Neural cell (in vitro differentiated cells): ENCODE results near the gene CLCNKA. TPM values are rescaled to one million over a fixed set of nuclear protein-coding genes. Genes with fewer than 3 reads are reported as not detected.

Source experiments
- H2AFZ ChIP-seq: fragments of 200-600, 300-800 bp; sonication (generic), shearing (Covaris generic); 2 replicates; pipeline ENCODE4 v1.6.0; 2014; ENCODE audit warnings: low read depth, mild to moderate bottlenecking, antibody characterized with exemption, low read length, moderate library complexity
- H3F3A ChIP-seq: fragments of 200-600 bp; shearing (Covaris generic); 2 replicates; pipeline ENCODE4 v1.6.1; 2016; ENCODE audit warnings: mild to moderate bottlenecking, moderate library complexity, mixed read lengths, antibody characterized with exemption, low read length; ENCODE audit not compliant: insufficient read depth, poor library complexity, severe bottlenecking
- H3K27ac ChIP-seq: fragments of 200-600, 300-800 bp; sonication (generic), shearing (Covaris generic); 2 replicates; pipeline ENCODE4 v1.5.1; 2014; ENCODE audit warnings: mild to moderate bottlenecking, low read length, moderate library complexity
- H3K27me3 ChIP-seq: fragments of 300-800, 200-600 bp; sonication (generic), shearing (Covaris generic); 2 replicates; pipeline ENCODE4 v1.6.0; 2014; ENCODE audit warnings: mild to moderate bottlenecking, low read depth, low read length, moderate library complexity; ENCODE audit not compliant: insufficient read depth
- H3K36me3 ChIP-seq: fragments of 300-800, 200-600 bp; sonication (generic), shearing (Covaris generic); 2 replicates; pipeline ENCODE4 v1.5.1; 2014; ENCODE audit warnings: mild to moderate bottlenecking, antibody characterized with exemption, low read length, moderate library complexity; ENCODE audit not compliant: insufficient read depth
- H3K4me2 ChIP-seq: fragments of 300-800, 200-600 bp; sonication (generic), shearing (Covaris generic); 2 replicates; pipeline ENCODE4 v1.6.0; 2014; ENCODE audit warnings: mild to moderate bottlenecking, low read length
- H3K4me3 ChIP-seq: fragments of 300-800, 200-600 bp; sonication (generic), shearing (Covaris generic); 2 replicates; pipeline ENCODE4 v1.5.1; 2014; ENCODE audit warnings: mild to moderate bottlenecking, low read length, moderate library complexity
- H3K79me2 ChIP-seq: fragments of 200-600 bp; shearing (Covaris generic); replicated peaks from 2 replicates; pipeline ENCODE4 v1.6.0; 2014; ENCODE audit warnings: mild to moderate bottlenecking, low read length, moderate library complexity; ENCODE audit not compliant: insufficient read depth
- H3K9ac ChIP-seq: fragments of 300-800, 200-600 bp; sonication (generic), shearing (Covaris generic); 2 replicates; pipeline ENCODE4 v1.6.1; 2016; ENCODE audit warnings: mild to moderate bottlenecking, low read length, mixed read lengths
- H3K9me2 ChIP-seq: fragments of 200-600 bp; shearing (Covaris generic); 2 replicates; pipeline ENCODE4 v1.6.1; 2016; ENCODE audit warnings: mild to moderate bottlenecking, low read length, mixed read lengths; ENCODE audit not compliant: insufficient read depth
- H3K9me3 ChIP-seq: fragments of 200-600, 300-800 bp; sonication (generic), shearing (Covaris generic); 2 replicates; pipeline ENCODE4 v1.6.1; 2016; ENCODE audit warnings: mild to moderate bottlenecking, mixed run types, low read length, moderate library complexity, mixed read lengths
- H4K20me1 ChIP-seq: fragments of 200-600 bp; shearing (Covaris generic); 2 replicates; pipeline ENCODE4 v1.6.1; 2016; ENCODE audit warnings: mild to moderate bottlenecking, mixed run types; ENCODE audit not compliant: insufficient read depth
- CTCF ChIP-seq: fragments of 450-650 bp; IDR thresholded peaks from 2 replicates; pipeline ENCODE4 v1.5.1; 2014; ENCODE audit warnings: antibody characterized with exemption, mild to moderate bottlenecking, moderate library complexity; ENCODE audit not compliant: poor library complexity, severe bottlenecking
- EP300 ChIP-seq: fragments of 450-650 bp; conservative IDR thresholded peaks from 2 replicates; pipeline ENCODE4 v1.6.1; 2014; ENCODE audit warnings: antibody characterized with exemption, mild to moderate bottlenecking, moderate library complexity; ENCODE audit not compliant: poor library complexity, severe bottlenecking
- EZH2 ChIP-seq: fragments of 200-600, 300-800 bp; shearing (Covaris generic), sonication (generic); IDR thresholded peaks from 2 replicates; pipeline ENCODE4 v1.6.1; 2014; ENCODE audit warnings: antibody characterized with exemption, low read length, borderline replicate concordance, mild to moderate bottlenecking; ENCODE audit not compliant: insufficient read depth, poor library complexity, severe bottlenecking
- MXI1 ChIP-seq: fragments of 450-650 bp; conservative IDR thresholded peaks from 2 replicates; pipeline ENCODE4 v1.6.1; 2014; ENCODE audit warnings: antibody characterized with exemption, mild to moderate bottlenecking; ENCODE audit not compliant: poor library complexity, severe bottlenecking
- POLR2AphosphoS5 ChIP-seq: IDR thresholded peaks from 2 replicates; pipeline ENCODE4 v1.6.1; 2012
- RAD21 ChIP-seq: fragments of 450-650 bp; conservative IDR thresholded peaks from 2 replicates; pipeline ENCODE4 v1.6.1; 2014; ENCODE audit warnings: antibody characterized with exemption, mild to moderate bottlenecking, moderate library complexity
- REST ChIP-seq: IDR thresholded peaks from 2 replicates; pipeline ENCODE4 v1.6.1; 2012; ENCODE audit warnings: borderline replicate concordance
- TAF1 ChIP-seq: IDR thresholded peaks from 2 replicates; pipeline ENCODE4 v1.6.1; 2012; ENCODE audit warnings: low read depth
- polyA plus RNA-seq: library from polyadenylated mRNA; depleted of rRNA; stranded (reverse); fragments of >200 nt; gene quantifications from 2 replicates; pipeline ENCODE4 v1.2.3, GENCODE V29; 2014

CLCNKA gene
- polyA plus RNA-seq, 1 donor from 2014 or later: not detected

- no peak overlapping the region for H3K9ac ChIP-seq
- H3K27me3 ChIP-seq: no peaks in the 10 kb centered on the region
- H3K9me3 ChIP-seq: no peaks in the 10 kb centered on the region
- no peaks in the 10 kb centered on the region for H3K79me2 ChIP-seq
- no peaks in the 10 kb centered on the region for H3F3A ChIP-seq
- no peak overlapping the region for H3K27ac ChIP-seq
- H3K4me2 ChIP-seq: no peak overlapping the region
- H2AFZ ChIP-seq: no peak overlapping the region
- H3K36me3 ChIP-seq: no peaks in the 10 kb centered on the region
- TF ChIP-seq POLR2AphosphoS5 (no peak), CTCF (no peak)
- no peaks in the 10 kb centered on the region for H4K20me1 ChIP-seq
- H3K4me3 ChIP-seq: no peak overlapping the region
- no peaks in the 10 kb centered on the region for H3K9me2 ChIP-seq
Measured at GRCh38 chr1:16012590-16013219, 9.1 kb upstream of the CLCNKA start.

GRCh38 chr1:16013220-16013907 is 8.5 kb upstream of the CLCNKA start:
- H3K9me2 ChIP-seq: no peaks in the 10 kb centered on the region
- no peak overlapping the region for H3K4me3 ChIP-seq
- no peaks in the 10 kb centered on the region for H3K79me2 ChIP-seq
- H4K20me1 ChIP-seq: no peaks in the 10 kb centered on the region
- no peak overlapping the region for H3K9ac ChIP-seq
- H3F3A ChIP-seq: no peaks in the 10 kb centered on the region
- no peak overlapping the region for H3K4me2 ChIP-seq
- no peak overlapping the region for H3K27ac ChIP-seq
- H3K27me3 ChIP-seq: no peaks in the 10 kb centered on the region
- TF ChIP-seq RAD21: no peak
- no peak for TF ChIP-seq EP300
- no peak for TF ChIP-seq MXI1
- no peak for TF ChIP-seq POLR2AphosphoS5
- no peak for TF ChIP-seq EZH2
- TF ChIP-seq REST: no peak
- no peak for TF ChIP-seq TAF1
- TF ChIP-seq CTCF: no peak
- no peaks in the 10 kb centered on the region for H3K9me3 ChIP-seq
- H3K36me3 ChIP-seq: no peaks in the 10 kb centered on the region
- H2AFZ ChIP-seq: no peak overlapping the region
